SJSA1 (cell line): ENCODE data around the gene MARK4. TPM values are rescaled to one million over a fixed set of nuclear protein-coding genes. Genes with fewer than 3 reads are reported as not detected.

Experiments used
- DNase-seq, 2 experiments: peaks; one replicate each; pipeline ENCODE4 v3.0.0-alpha.2; 2015 to 2020; ENCODE audit warnings: low spot score in 2 of 2, low read depth in 1 of 2
- H3K27ac ChIP-seq: fragments of 250-450 bp; sonication (Bioruptor Pico); 2 replicates; pipeline ENCODE4 v1.5.1; 2020; ENCODE audit warnings: mild to moderate bottlenecking, moderate library complexity
- H3K27me3 ChIP-seq: fragments of 250-450 bp; sonication (Bioruptor Pico); replicated peaks from 2 replicates; pipeline ENCODE4 v1.5.1; 2020; ENCODE audit warnings: mild to moderate bottlenecking, moderate library complexity
- H3K36me3 ChIP-seq: fragments of 250-450 bp; sonication (Bioruptor Pico); 2 replicates; pipeline ENCODE4 v1.5.1; 2020; ENCODE audit warnings: mild to moderate bottlenecking
- H3K4me1 ChIP-seq: fragments of 250-450 bp; sonication (Bioruptor Pico); replicated peaks from 2 replicates; pipeline ENCODE4 v1.6.1; 2021; ENCODE audit warnings: mild to moderate bottlenecking
- H3K4me3 ChIP-seq: fragments of 250-450 bp; sonication (Bioruptor Pico); 2 replicates; pipeline ENCODE4 v1.5.1; 2020; ENCODE audit warnings: mild to moderate bottlenecking
- H3K9me3 ChIP-seq: fragments of 250-450 bp; sonication (Bioruptor Pico); replicated peaks from 2 replicates; pipeline ENCODE4 v1.5.1; 2020; ENCODE audit warnings: mild to moderate bottlenecking
- total RNA-seq: library from RNA; depleted of rRNA; stranded (reverse); fragments of >200 nt; shearing (Covaris generic); gene quantifications from 2 replicates; pipeline ENCODE4 v1.2.3, GENCODE V29; 2014

The MARK4 gene
- total RNA-seq, 1 experiment from 2014 or later: 15.6 TPM

GRCh38 chr19:45249261-45250033 lies 1.6 kb upstream of the MARK4 start:
- H3K27me3 ChIP-seq: no peaks in the 10 kb centered on the region
- no peak for DNase-seq
- no peak overlapping the region for H3K4me3 ChIP-seq
- no peak overlapping the region for H3K27ac ChIP-seq
- H3K9me3 ChIP-seq: no peaks in the 10 kb centered on the region
- peaks cover 12% of the 10 kb centered on the region for H3K36me3 ChIP-seq
- H3K4me1 ChIP-seq: peaks cover 19% of the 10 kb centered on the region

DNA sequence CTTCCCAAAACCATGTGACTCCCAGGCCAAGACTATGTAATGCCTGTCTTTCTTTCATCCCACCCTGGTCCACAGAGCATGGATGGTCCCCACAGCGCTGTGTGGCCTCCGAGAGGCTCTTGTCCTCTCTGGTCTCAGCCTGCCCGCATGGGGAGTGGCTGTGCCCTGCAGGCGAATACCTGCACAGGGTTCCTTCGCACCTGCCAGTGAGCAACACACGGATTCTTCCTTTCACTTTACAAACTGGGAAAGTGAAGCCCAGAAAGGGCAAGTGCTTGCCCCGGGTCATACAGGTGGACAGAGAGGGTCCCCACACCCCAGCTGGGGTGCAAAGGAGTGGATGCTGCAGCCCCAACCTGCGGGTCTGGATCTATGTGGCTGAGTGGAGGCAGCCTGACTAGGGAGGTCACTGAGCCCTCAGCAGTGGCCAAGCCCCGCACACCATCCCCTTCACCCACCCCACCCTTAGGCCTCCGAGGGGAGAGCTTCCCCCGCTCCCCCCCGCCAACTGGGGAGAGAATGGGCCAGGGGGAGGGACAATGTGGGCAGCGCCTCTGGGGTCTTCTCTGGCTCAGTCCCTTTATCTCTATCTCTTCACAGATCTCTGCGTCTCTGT lies 747 bp upstream of the MARK4 start:
- no peaks in the 10 kb centered on the region for H3K9me3 ChIP-seq
- H3K27ac ChIP-seq: no peak overlapping the region

GRCh38 chr19:45251452-45252354 lies 632 bp downstream of the MARK4 start:
- peak in 1 of 2 experiments; percentile 36 for DNase-seq
- Histone ChIP-seq H3K27ac (peak overlapping the region; percentile 51), H3K36me3 (peaks cover 16% of the 10 kb centered on the region), H3K4me1 (peaks cover 19% of the 10 kb centered on the region), H3K4me3 (peak overlapping the region; percentile 66), H3K9me3 (no peaks in the 10 kb centered on the region), H3K27me3 (no peaks in the 10 kb centered on the region)

More for the DNA sequence above, 747 bp upstream of the MARK4 start:
- DNase-seq: no peak
- peaks cover 19% of the 10 kb centered on the region for H3K4me1 ChIP-seq
- peaks cover 16% of the 10 kb centered on the region for H3K36me3 ChIP-seq
- H3K27me3 ChIP-seq: no peaks in the 10 kb centered on the region
- H3K4me3 ChIP-seq: peak overlapping the region; percentile 66

DNA sequence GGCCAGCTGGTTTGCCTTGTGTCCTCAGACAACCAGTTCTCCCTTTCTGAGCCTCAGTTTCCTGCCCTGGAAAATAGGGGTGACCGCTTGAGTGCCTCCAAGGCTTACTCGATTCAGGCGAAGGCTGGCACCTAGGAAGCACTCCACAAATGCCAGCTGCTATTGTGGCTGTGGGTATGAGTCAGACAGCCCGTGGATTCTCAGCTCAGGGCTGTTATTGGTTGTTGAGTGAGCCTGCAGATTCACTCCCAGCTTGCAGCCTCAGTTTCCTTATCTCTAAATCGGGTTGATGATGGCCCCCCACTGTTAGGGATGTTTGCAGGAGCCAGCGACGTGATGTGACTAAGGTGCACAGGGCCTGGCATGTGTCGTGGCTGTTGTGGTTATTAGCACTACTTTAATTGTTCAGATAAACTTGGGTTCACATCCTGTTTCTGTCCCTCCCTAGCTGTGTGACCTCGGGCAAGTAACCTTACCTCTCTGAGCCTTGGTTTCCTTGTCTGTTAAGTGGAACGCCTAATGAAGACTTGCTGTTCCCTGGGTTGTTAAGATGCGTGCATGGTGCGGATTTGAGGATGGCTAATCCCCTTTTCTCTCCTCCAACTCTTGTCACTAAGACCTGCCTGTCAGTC lies 2.4 kb downstream of the MARK4 start:
- no peak overlapping the region for H3K27ac ChIP-seq
- H3K9me3 ChIP-seq: no peaks in the 10 kb centered on the region
- DNase-seq: peak in 1 of 2 experiments; percentile 11
- peaks cover 19% of the 10 kb centered on the region for H3K4me1 ChIP-seq
- H3K27me3 ChIP-seq: no peaks in the 10 kb centered on the region
- no peak overlapping the region for H3K4me3 ChIP-seq
- H3K36me3 ChIP-seq: peaks cover 16% of the 10 kb centered on the region

DNA sequence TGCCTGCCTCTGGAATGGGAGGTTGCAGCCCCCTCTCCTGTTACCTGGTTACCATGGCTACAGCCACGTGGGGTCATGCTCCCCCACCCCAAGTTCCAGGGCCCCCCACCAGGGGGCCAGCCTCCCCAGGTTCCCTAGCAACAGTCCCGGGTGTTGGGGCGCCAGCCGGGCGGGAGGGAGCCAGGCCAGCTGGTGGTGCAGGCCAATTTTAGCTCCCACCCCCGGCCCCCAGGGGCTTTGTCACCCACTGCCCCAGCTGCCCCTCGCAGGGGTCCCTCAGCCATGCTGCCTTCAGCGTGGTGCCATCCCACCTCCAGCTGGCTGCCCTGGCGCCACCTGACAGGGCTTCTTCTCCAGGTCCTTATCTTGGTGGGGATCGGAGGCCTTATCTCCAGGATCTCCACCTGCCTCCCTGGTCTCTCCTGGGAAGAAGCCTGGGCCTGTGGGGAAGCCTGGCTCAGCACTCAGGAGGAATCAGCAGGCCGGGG lies 3.0 kb downstream of the MARK4 start:
- no peak for DNase-seq
- Histone ChIP-seq H3K27ac (no peak overlapping the region), H3K4me1 (peaks cover 19% of the 10 kb centered on the region)

GRCh38 chr19:45255611-45256157 lies 4.6 kb downstream of the MARK4 start:
- no peak overlapping the region for H3K27ac ChIP-seq
- H3K9me3 ChIP-seq: no peaks in the 10 kb centered on the region
- H3K4me3 ChIP-seq: no peak overlapping the region
- no peak for DNase-seq
- H3K36me3 ChIP-seq: peaks cover 20% of the 10 kb centered on the region
- H3K4me1 ChIP-seq: peaks cover 13% of the 10 kb centered on the region
- H3K27me3 ChIP-seq: no peaks in the 10 kb centered on the region

More for the DNA sequence above, 3.0 kb downstream of the MARK4 start:
- Histone ChIP-seq H3K4me3 (no peak overlapping the region), H3K27me3 (no peaks in the 10 kb centered on the region), H3K9me3 (no peaks in the 10 kb centered on the region), H3K36me3 (peaks cover 16% of the 10 kb centered on the region)

- Histone ChIP-seq H3K27me3 (no peaks in the 10 kb centered on the region), H3K4me1 (peaks cover 13% of the 10 kb centered on the region), H3K4me3 (no peak overlapping the region), H3K27ac (no peak overlapping the region), H3K36me3 (peaks cover 20% of the 10 kb centered on the region), H3K9me3 (no peaks in the 10 kb centered on the region)
- DNase-seq: no peak
Measured at GRCh38 chr19:45256836-45257235, 5.8 kb downstream of the MARK4 start.

DNA sequence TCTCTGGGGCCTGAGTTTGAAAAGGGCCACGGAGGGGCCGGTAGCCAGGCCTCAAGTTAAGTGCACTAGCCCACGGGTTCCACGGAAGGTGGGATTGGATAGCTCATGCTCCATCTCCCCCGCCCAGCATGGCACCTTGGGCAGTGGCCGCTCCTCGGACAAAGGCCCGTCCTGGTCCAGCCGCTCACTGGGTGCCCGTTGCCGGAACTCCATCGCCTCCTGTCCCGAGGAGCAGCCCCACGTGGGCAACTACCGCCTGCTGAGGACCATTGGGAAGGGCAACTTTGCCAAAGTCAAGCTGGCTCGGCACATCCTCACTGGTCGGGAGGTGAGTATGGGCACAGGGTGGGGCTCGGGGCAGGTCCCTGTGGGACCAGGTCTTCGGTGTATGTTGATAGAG lies 7.8 kb downstream of the MARK4 start:
- Histone ChIP-seq H3K4me3 (no peak overlapping the region), H3K27ac (no peak overlapping the region), H3K4me1 (no peaks in the 10 kb centered on the region), H3K9me3 (no peaks in the 10 kb centered on the region), H3K36me3 (peaks cover 14% of the 10 kb centered on the region), H3K27me3 (no peaks in the 10 kb centered on the region)
- no peak for DNase-seq

DNA sequence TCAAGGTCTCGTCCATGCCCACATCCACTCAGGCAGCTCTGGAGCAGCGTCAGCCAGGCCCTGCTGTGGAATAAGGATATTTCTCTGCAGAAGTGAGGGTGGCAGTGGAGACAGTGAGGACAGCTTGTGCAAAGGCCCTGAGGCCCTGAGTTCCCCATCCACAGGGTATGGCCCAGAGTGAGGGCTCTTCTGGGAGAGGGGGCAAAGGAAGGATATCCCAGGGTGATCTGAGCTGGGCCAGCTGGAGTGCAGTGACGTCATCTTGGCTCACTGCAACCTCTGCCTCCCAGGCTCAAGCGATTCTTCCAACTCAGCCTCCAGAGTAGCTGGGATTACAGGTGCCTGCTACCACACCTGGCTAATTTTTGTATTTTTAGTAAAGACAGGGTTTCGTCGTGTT lies 11.5 kb downstream of the MARK4 start:
- H3K9me3 ChIP-seq: no peaks in the 10 kb centered on the region
- H3K4me1 ChIP-seq: no peaks in the 10 kb centered on the region
- H3K4me3 ChIP-seq: no peak overlapping the region
- H3K27me3 ChIP-seq: no peaks in the 10 kb centered on the region
- peaks cover 21% of the 10 kb centered on the region for H3K36me3 ChIP-seq
- no peak overlapping the region for H3K27ac ChIP-seq
- DNase-seq: no peak

- no peaks in the 10 kb centered on the region for H3K9me3 ChIP-seq
Measured at GRCh38 chr19:45263013-45263412, 11.9 kb downstream of the MARK4 start.

DNA sequence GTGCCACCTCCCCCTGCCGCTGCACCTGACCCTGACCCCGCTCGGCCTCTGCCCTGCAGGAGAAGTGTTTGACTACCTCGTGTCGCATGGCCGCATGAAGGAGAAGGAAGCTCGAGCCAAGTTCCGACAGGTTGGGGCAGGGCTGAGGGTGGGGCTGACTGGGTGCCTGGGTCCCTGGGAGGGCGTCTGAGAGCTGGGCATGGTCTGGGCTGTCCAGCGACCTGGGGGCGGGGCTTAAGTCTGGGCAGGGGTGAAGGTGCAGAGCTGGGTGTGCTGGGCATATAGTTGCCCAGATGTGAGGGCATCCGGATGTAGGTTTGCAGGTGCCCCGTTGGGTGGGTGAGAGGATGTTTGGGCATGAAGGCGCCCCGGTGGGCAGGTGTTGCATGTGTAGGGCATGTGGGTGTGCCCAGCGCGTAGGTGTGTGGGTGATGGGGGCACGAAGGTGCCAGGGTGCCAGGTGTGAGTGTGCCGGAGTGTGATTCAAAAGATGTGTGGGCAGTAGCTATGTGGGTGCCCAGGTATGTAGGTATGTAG lies 13.8 kb downstream of the MARK4 start:
- Histone ChIP-seq H3K27ac (no peak overlapping the region), H3K36me3 (peaks cover 38% of the 10 kb centered on the region), H3K4me1 (no peaks in the 10 kb centered on the region), H3K9me3 (no peaks in the 10 kb centered on the region), H3K27me3 (no peaks in the 10 kb centered on the region), H3K4me3 (no peak overlapping the region)
- DNase-seq: no peak

More at GRCh38 chr19:45263013-45263412, 11.9 kb downstream of the MARK4 start:
- H3K4me3 ChIP-seq: no peak overlapping the region
- H3K27me3 ChIP-seq: no peaks in the 10 kb centered on the region
- H3K4me1 ChIP-seq: no peaks in the 10 kb centered on the region
- DNase-seq: no peak
- peaks cover 25% of the 10 kb centered on the region for H3K36me3 ChIP-seq
- H3K27ac ChIP-seq: no peak overlapping the region

GRCh38 chr19:45265375-45265774 lies 14.3 kb downstream of the MARK4 start:
- no peaks in the 10 kb centered on the region for H3K4me1 ChIP-seq
- H3K4me3 ChIP-seq: no peak overlapping the region
- H3K27ac ChIP-seq: no peak overlapping the region
- H3K36me3 ChIP-seq: peaks cover 39% of the 10 kb centered on the region
- H3K27me3 ChIP-seq: no peaks in the 10 kb centered on the region
- H3K9me3 ChIP-seq: no peaks in the 10 kb centered on the region
- no peak for DNase-seq

DNA sequence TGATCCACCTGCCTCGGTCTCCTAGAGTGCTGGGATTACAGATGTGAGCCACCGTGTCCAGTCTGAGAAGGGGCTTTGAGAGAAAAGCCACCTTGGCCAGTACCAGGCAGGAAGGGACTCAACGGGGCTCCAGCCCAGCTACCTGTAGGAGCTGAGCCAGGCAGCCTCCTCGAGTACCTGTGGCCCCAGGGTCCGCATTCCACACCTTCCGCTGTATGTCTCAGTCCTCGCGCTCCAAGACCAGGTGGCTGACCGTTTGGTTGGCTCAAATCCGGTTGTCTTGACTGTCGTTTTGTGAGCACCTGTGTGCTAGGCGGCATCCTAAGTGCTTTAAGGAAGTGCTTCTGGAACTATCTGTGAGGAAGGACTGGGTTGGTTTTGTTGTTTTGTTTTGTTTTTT lies 16.2 kb downstream of the MARK4 start:
- DNase-seq: no peak
- no peak overlapping the region for H3K4me3 ChIP-seq
- no peaks in the 10 kb centered on the region for H3K4me1 ChIP-seq
- H3K36me3 ChIP-seq: peaks cover 55% of the 10 kb centered on the region
- H3K27me3 ChIP-seq: no peaks in the 10 kb centered on the region
- H3K27ac ChIP-seq: no peak overlapping the region
- no peaks in the 10 kb centered on the region for H3K9me3 ChIP-seq
